Activated CD4-positive, alpha-beta T cell treated with anti-CD3 and anti-CD28 coated beads, Interleukin-10, Interleukin-2, amounts not matched to agents 100 ng/mL and 50 ng/mL, durations not matched to agents 16 hours and 8 hours (primary cell): Measurements from ENCODE around the gene ZNF738.

Source experiments
- DNase-seq: peaks from one replicate; pipeline ENCODE4 v3.0.0-alpha.2; 2020

ZNF738 gene

GRCh38 chr19:21423057-21424041, 64.5 kb downstream of the ZNF738 start:
- no peak for DNase-seq
